Measurements from ENCODE around the gene RAC3.

DNA sequence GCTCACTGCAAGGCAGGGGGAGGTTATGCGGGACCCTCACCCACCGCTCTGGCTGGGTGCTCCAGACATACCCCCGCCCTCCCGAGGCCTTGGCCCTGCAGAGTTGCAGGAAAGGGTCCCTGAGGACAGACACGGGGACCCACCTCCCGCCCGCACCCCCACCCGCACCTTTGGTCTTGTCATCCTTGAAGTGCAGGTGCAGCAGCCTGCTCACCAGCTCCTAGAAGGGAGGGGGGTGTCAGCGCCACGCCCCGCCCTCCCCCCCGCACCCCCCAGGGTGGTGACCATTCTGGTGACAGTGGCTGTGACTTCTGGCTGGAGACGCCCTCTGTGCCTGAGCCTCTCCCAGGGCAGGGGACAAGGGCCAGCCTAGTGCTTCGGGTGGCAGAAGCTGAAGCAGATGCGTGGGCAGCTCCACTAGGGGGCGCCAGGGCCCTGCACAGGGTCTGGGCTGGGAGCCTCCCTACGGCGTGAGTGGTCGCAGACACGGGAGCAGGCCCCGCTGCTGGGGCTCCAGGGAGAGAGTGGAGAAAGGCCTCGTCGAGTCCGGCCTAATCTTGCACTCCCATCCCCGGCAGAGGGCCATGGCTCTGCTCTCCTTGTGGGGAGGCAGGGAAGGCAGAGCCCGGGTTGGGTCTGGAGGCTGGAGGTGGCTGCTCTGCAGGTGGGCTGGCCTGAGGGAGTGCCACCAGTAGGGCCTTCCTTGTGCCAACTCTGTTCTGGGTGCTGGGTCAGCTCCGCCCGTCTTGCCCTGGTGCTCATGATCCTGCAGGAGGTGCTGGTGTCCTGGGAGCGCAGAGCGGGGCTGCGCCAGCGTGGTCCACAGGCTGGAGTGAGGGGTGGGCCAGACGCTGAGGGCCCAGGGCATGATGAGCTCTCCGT is 11.5 kb upstream of the RAC3 start:
- TF ChIP-seq CTCF (IDR thresholded peaks at IDR 0.05; ENCODE audit: low read length) (peak; percentile 90), EZH2 (IDR thresholded peaks at IDR 0.05; ENCODE audit: borderline replicate concordance, low read length) (no peak)

Data from OCI-LY1 (cell line).